GM18858 (cell line): ENCODE results near the gene B4GALNT3.

Experiments used
- ATAC-seq: cut with Tn5 transposase; IDR thresholded peaks from one replicate; pipeline ENCODE4 v1.9.1; 2021; ENCODE audit not compliant: unreplicated experiment

B4GALNT3 gene

GRCh38 chr12:590206-590750, 130.5 kb downstream of the B4GALNT3 start:
- no peak for ATAC-seq

GRCh38 chr12:591167-592023, 131.7 kb downstream of the B4GALNT3 start:
- ATAC-seq = no peak

GRCh38 chr12:592024-592505, 132.3 kb downstream of the B4GALNT3 start:
- no peak for ATAC-seq

- no peak for ATAC-seq
These were observed 133.9 kb downstream of the B4GALNT3 start for GRCh38 chr12:593396-594270.

GRCh38 chr12:597926-598568, 138.3 kb downstream of the B4GALNT3 start:
- no peak for ATAC-seq

- no peak for ATAC-seq
These were observed 140.0 kb downstream of the B4GALNT3 start for GRCh38 chr12:599756-600155.

GRCh38 chr12:601976-602699, 142.4 kb downstream of the B4GALNT3 start:
- no peak for ATAC-seq

- no peak for ATAC-seq
These were observed 142.9 kb downstream of the B4GALNT3 start for GRCh38 chr12:602700-603068.

- ATAC-seq = no peak
These were observed 145.2 kb downstream of the B4GALNT3 start for GRCh38 chr12:604956-605355.

GRCh38 chr12:607541-608001, 147.8 kb downstream of the B4GALNT3 start:
- no peak for ATAC-seq

- no peak for ATAC-seq
These were observed 148.7 kb downstream of the B4GALNT3 start for GRCh38 chr12:608413-608812.

GRCh38 chr12:608921-609320, 149.2 kb downstream of the B4GALNT3 start:
- ATAC-seq = no peak

- no peak for ATAC-seq
These were observed 152.0 kb downstream of the B4GALNT3 start for GRCh38 chr12:611721-612120.

GRCh38 chr12:612293-612692, 152.6 kb downstream of the B4GALNT3 start:
- no peak for ATAC-seq

GRCh38 chr12:612886-613285, 153.1 kb downstream of the B4GALNT3 start:
- ATAC-seq = no peak
